Esophagus muscularis mucosa (tissue), 3 donors: ENCODE measurements around the gene CEP89.

Experiments used
- CTCF ChIP-seq, 3 experiments: fragments of 200-600 bp in 2 of 3; fragments of 450-650 bp in 1 of 3; sonication (generic) in 2 of 3; IDR thresholded peaks; one replicate each; pipeline ENCODE4 v1.5.1; 2017 to 2019; ENCODE audit warnings: antibody characterized with exemption in 3 of 3, mild to moderate bottlenecking in 2 of 3, moderate library complexity in 1 of 3
- POLR2A ChIP-seq: fragments of 450-650 bp; IDR thresholded peaks from one replicate; pipeline ENCODE4 v1.6.1; 2017; ENCODE audit warnings: antibody characterized with exemption, moderate library complexity, mild to moderate bottlenecking, low read depth

GRCh38 chr19:32863301-32863700, 108.5 kb downstream of the CEP89 start:
- TF ChIP-seq POLR2A = no peak
- TF ChIP-seq CTCF (IDR thresholded peaks at IDR 0.05) = no peak
